H54 (cell line): ENCODE measurements around the gene AURKAIP1.

Experiments used
- DNase-seq: peaks from one replicate; pipeline ENCODE4 v3.0.0; 2011; ENCODE audit warnings: low spot score, mixed read lengths; ENCODE audit not compliant: insufficient read length
- FAIRE-seq: peaks from 3 replicates; lab custom pipeline; 2011; peaks lifted over from hg19 to GRCh38; lab: Jason Lieb, UNC
- POLR2A ChIP-seq: IDR thresholded peaks from 2 replicates; pipeline ENCODE4 v1.6.1; 2011; ENCODE audit warnings: low read depth, mild to moderate bottlenecking, low read length

Gene AURKAIP1

GRCh38 chr1:1326075-1326605 lies 48.9 kb downstream of the AURKAIP1 start:
- DNase-seq (no peak), FAIRE-seq (no peak)
- no peak for TF ChIP-seq POLR2A

GRCh38 chr1:1325288-1326074 lies 49.5 kb downstream of the AURKAIP1 start:
- TF ChIP-seq POLR2A, result no peak
- no peak for DNase-seq
- no peak for FAIRE-seq

- FAIRE-seq (no peak), DNase-seq (peak; percentile 84)
- peak; percentile 63; the same call in 1 of the 2 replicates for TF ChIP-seq POLR2A
These were observed 50.3 kb downstream of the AURKAIP1 start, which contains the start of the genes CPTP and INTS11 for GRCh38 chr1:1324524-1325287. Gene CPTP, plus strand, starts transcription at chr1:1324802. Its CDS starts 2,109 bp downstream, at chr1:1326911. Gene INTS11, minus strand, starts transcription at chr1:1324660. Its CDS starts 52 bp downstream, at chr1:1324608.

DNA sequence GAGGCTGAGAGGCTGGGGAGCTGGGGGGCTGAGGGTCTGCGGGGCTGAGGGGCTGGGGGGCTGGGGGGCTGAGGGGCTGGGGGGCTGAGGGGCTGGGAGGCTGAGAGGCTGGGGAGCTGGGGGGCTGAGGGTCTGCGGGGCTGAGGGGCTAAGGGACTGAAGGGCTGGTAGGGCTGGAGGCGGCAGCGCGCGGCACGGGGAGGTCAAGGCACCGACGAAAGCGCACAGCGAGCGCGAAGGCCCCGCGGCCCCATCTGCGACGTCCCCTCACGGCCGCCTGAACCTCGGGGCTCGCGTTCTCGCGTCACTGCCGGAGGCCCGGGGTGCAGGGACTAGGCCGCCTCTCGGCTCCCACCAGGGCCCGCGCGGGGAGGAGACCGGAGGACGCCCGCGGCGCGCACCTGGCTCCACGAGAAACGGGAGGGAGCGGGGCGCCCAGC lies 50.9 kb downstream of the AURKAIP1 start:
- FAIRE-seq, result no peak
- DNase-seq, result no peak
- no peak for TF ChIP-seq POLR2A
